GM06990 (cell line): ENCODE data around the gene FIGLA.

Source experiments
- DNase-seq: peaks from one replicate; pipeline ENCODE4 v3.0.0-alpha.2; 2011; ENCODE audit not compliant: insufficient read length; ENCODE audit errors: extremely low read depth
- H3K27me3 ChIP-seq: replicated peaks from 2 replicates; pipeline ENCODE4 v1.6.0; 2011; ENCODE audit warnings: low read length; ENCODE audit not compliant: control insufficient read depth, insufficient read depth
- H3K36me3 ChIP-seq: 2 replicates; pipeline ENCODE4 v1.5.1; 2011; ENCODE audit warnings: low read length; ENCODE audit not compliant: control insufficient read depth, insufficient read depth
- H3K4me3 ChIP-seq: replicated peaks from 2 replicates; pipeline ENCODE4 v1.5.1; 2011; ENCODE audit warnings: low read depth, mild to moderate bottlenecking, control low read depth, low read length
- CTCF ChIP-seq: IDR thresholded peaks from 2 replicates; pipeline ENCODE4 v1.5.1; 2011; ENCODE audit warnings: low read length, control low read depth, mild to moderate bottlenecking, inconsistent platforms; ENCODE audit not compliant: insufficient read depth, poor library complexity, severe bottlenecking

The FIGLA gene

GRCh38 chr2:70828914-70829824 is 38.7 kb upstream of the FIGLA start:
- Histone ChIP-seq H3K4me3 (no peak overlapping the region), H3K27me3 (peaks cover 2% of the 10 kb centered on the region), H3K36me3 (no peaks in the 10 kb centered on the region)
- DNase-seq = no peak
- TF ChIP-seq CTCF = no peak

GRCh38 chr2:70828115-70828514 is 37.7 kb upstream of the FIGLA start:
- Histone ChIP-seq H3K36me3 (no peaks in the 10 kb centered on the region), H3K27me3 (peaks cover 2% of the 10 kb centered on the region), H3K4me3 (no peak overlapping the region)
- TF ChIP-seq CTCF = no peak
- DNase-seq = no peak

GRCh38 chr2:70827388-70827787 is 36.9 kb upstream of the FIGLA start:
- no peak overlapping the region for H3K4me3 ChIP-seq
- no peak for DNase-seq
- peaks cover 2% of the 10 kb centered on the region for H3K27me3 ChIP-seq
- H3K36me3 ChIP-seq = no peaks in the 10 kb centered on the region
- no peak for TF ChIP-seq CTCF

- no peak for TF ChIP-seq CTCF
- Histone ChIP-seq H3K36me3 (no peaks in the 10 kb centered on the region), H3K4me3 (no peak overlapping the region), H3K27me3 (peaks cover 2% of the 10 kb centered on the region)
- no peak for DNase-seq
These were observed 36.4 kb upstream of the FIGLA start for GRCh38 chr2:70826696-70827350.

- Histone ChIP-seq H3K4me3 (no peak overlapping the region), H3K27me3 (no peaks in the 10 kb centered on the region; the same call in 1 of the 2 replicates), H3K36me3 (no peaks in the 10 kb centered on the region)
- no peak for DNase-seq
- no peak for TF ChIP-seq CTCF
These were observed 32.8 kb upstream of the FIGLA start for GRCh38 chr2:70823249-70823648.
